NB4 (cell line): ENCODE results near the gene STK39.

Experiments used
- CTCF ChIP-seq: IDR thresholded peaks from one replicate; pipeline ENCODE4 v1.5.1; 2012; ENCODE audit warnings: low read depth, low read length
- MAX ChIP-seq: IDR thresholded peaks from 2 replicates; pipeline ENCODE4 v1.6.1; 2011; ENCODE audit warnings: low read depth, low read length
- MYC ChIP-seq: IDR thresholded peaks from 2 replicates; pipeline ENCODE4 v1.6.1; 2011; ENCODE audit warnings: low read depth, low read length
- POLR2A ChIP-seq: IDR thresholded peaks from 2 replicates; pipeline ENCODE4 v1.6.1; 2011; ENCODE audit warnings: mild to moderate bottlenecking; ENCODE audit not compliant: insufficient read length; ENCODE audit errors: extremely low read depth

- TF ChIP-seq CTCF, result no peak
- no peak for TF ChIP-seq POLR2A
- TF ChIP-seq MAX, result no peak
- no peak for TF ChIP-seq MYC
These were observed 90.3 kb downstream of the STK39 start for GRCh38 chr2:168157070-168157469.
